Colonic mucosa (tissue), 4 donors: Measurements from ENCODE around the gene HOXD8. TPM values are rescaled to one million over a fixed set of nuclear protein-coding genes. Genes with fewer than 3 reads are reported as not detected.

Experiments used
- DNase-seq: peaks from one replicate; pipeline ENCODE4 v3.0.0-alpha.2; 2020
- H3K27ac ChIP-seq: fragments of 200-600 bp; one replicate; pipeline ENCODE4 v1.8.0; 2021
- H3K27me3 ChIP-seq: fragments of 200-600 bp; one replicate; pipeline ENCODE4 v1.8.0; 2021
- H3K36me3 ChIP-seq: fragments of 200-600 bp; one replicate; pipeline ENCODE4 v1.8.0; 2021
- H3K4me1 ChIP-seq: fragments of 200-600 bp; one replicate; pipeline ENCODE4 v1.8.0; 2021; ENCODE audit warnings: mild to moderate bottlenecking
- H3K4me3 ChIP-seq: fragments of 200-600 bp; one replicate; pipeline ENCODE4 v1.8.0; 2021
- H3K9ac ChIP-seq, 2 donors: one replicate each; pipeline ENCODE4 v1.7.0; 2013; ENCODE audit warnings: control low read depth in 2 of 2, low read depth in 2 of 2, low read length in 2 of 2
- H3K9me3 ChIP-seq: fragments of 200-600 bp; one replicate; pipeline ENCODE4 v1.8.0; 2021
- CTCF ChIP-seq: fragments of 200-600 bp; IDR thresholded peaks from one replicate; pipeline ENCODE4 v1.8.0; 2022; ENCODE audit warnings: antibody characterized with exemption, mild to moderate bottlenecking
- intact Hi-C: fragments of 100-400 bp; cut with DNase I; formaldehyde crosslinking; loops from one replicate; pipeline ENCODE4 v1.14.1; 2022
- total RNA-seq, 2 donors: library from RNA; stranded (reverse); fragmentation: NEBNext Ultra II Directional in 1 of 2; extraction: Animal tissue kit (Norgen Biotek cat#: 25700) in 1 of 2; gene quantifications; one replicate each; pipeline ENCODE4 v1.2.1, GENCODE V29; 2021
- donor health status: healthy.
- donor health status: DM: no; HTN: no; CAD: no.
- donor health status: DM: no; HTN: no; CAD: no.

HOXD8 gene
- total RNA-seq, 2 donors from 2014 or later = 3.1 to 4.6 TPM

GRCh38 chr2:176105730-176106580 lies 23.6 kb upstream of the HOXD8 start:
- H3K9ac ChIP-seq = peak overlapping the region; percentile 57 to 79
- H3K4me3 ChIP-seq = peak overlapping the region; percentile 27
- peak overlapping the region; percentile 62 for H3K27ac ChIP-seq
- H3K9me3 ChIP-seq = no peaks in the 10 kb centered on the region
- peaks cover 90% of the 10 kb centered on the region for H3K27me3 ChIP-seq
- DNase-seq = no peak
- intact Hi-C loops = no loop called here
- no peaks in the 10 kb centered on the region for H3K36me3 ChIP-seq
- H3K4me1 ChIP-seq = peaks cover 3% of the 10 kb centered on the region
- no peak for TF ChIP-seq CTCF

- Histone ChIP-seq H3K9ac (peak within 1 kb of the TSS; percentile 49 to 57), H3K9me3 (no peaks in the 10 kb centered on the region), H3K4me1 (peaks cover 3% of the 10 kb centered on the region), H3K27me3 (peaks cover 90% of the 10 kb centered on the region), H3K4me3 (peak within 1 kb of the TSS; percentile 27), H3K36me3 (no peaks in the 10 kb centered on the region), H3K27ac (peak within 1 kb of the TSS; percentile 62)
- intact Hi-C loops = no loop called here
- no peak for TF ChIP-seq CTCF
- peak; percentile 41 for DNase-seq
Measured at GRCh38 chr2:176106581-176107539, 22.6 kb upstream of the HOXD8 start, which contains the start of gene HOXD11. Gene HOXD11, plus strand, starts transcription at chr2:176107280. Its CDS starts 76 bp downstream, at chr2:176107356.

GRCh38 chr2:176107731-176108181 lies 21.7 kb upstream of the HOXD8 start:
- Histone ChIP-seq H3K27ac (no peak overlapping the region), H3K36me3 (no peaks in the 10 kb centered on the region), H3K9me3 (no peaks in the 10 kb centered on the region), H3K27me3 (peaks cover 92% of the 10 kb centered on the region), H3K4me1 (peaks cover 3% of the 10 kb centered on the region), H3K9ac (peak overlapping the region in 1 of 2 donors; percentile 48), H3K4me3 (peak overlapping the region; percentile 17)
- no peak for TF ChIP-seq CTCF
- peak; percentile 12 for DNase-seq
- intact Hi-C loops = no loop called here

- H3K4me1 ChIP-seq = peaks cover 2% of the 10 kb centered on the region
- peaks cover 92% of the 10 kb centered on the region for H3K27me3 ChIP-seq
- no peak for DNase-seq
- peak overlapping the region in 1 of 2 donors; percentile 51 for H3K9ac ChIP-seq
- intact Hi-C loops = no loop called here
- TF ChIP-seq CTCF = no peak
- H3K9me3 ChIP-seq = no peaks in the 10 kb centered on the region
- no peaks in the 10 kb centered on the region for H3K36me3 ChIP-seq
- no peak overlapping the region for H3K4me3 ChIP-seq
- no peak overlapping the region for H3K27ac ChIP-seq
Measured at GRCh38 chr2:176109192-176109901, 20.2 kb upstream of the HOXD8 start.

- DNase-seq = no peak
- Histone ChIP-seq H3K36me3 (no peaks in the 10 kb centered on the region), H3K4me3 (no peak overlapping the region), H3K27me3 (peaks cover 92% of the 10 kb centered on the region), H3K9ac (no peak overlapping the region), H3K9me3 (no peaks in the 10 kb centered on the region), H3K27ac (no peak overlapping the region), H3K4me1 (no peaks in the 10 kb centered on the region)
- no peak for TF ChIP-seq CTCF
- intact Hi-C loops = no loop called here
Measured at GRCh38 chr2:176109946-176110345, 19.6 kb upstream of the HOXD8 start.
